Epithelial cell of esophagus (primary cell): ENCODE measurements around the gene RAB4B.

Experiments
- DNase-seq: peaks from one replicate; pipeline ENCODE4 v3.0.0; 2010; ENCODE audit warnings: low read depth
- H3K4me3 ChIP-seq: 2 replicates; pipeline ENCODE4 v1.5.1; 2011; ENCODE audit warnings: mild to moderate bottlenecking, low read length, control low read depth
- CTCF ChIP-seq: IDR thresholded peaks from 2 replicates; pipeline ENCODE4 v1.5.1; 2011; ENCODE audit warnings: low read depth, mild to moderate bottlenecking, low read length, control low read depth, inconsistent platforms; ENCODE audit not compliant: insufficient read depth; ENCODE audit errors: missing control alignments

RAB4B gene

GRCh38 chr19:40775632-40776022 lies 2.4 kb upstream of the RAB4B start:
- no peak for TF ChIP-seq CTCF
- no peak overlapping the region for H3K4me3 ChIP-seq

DNA sequence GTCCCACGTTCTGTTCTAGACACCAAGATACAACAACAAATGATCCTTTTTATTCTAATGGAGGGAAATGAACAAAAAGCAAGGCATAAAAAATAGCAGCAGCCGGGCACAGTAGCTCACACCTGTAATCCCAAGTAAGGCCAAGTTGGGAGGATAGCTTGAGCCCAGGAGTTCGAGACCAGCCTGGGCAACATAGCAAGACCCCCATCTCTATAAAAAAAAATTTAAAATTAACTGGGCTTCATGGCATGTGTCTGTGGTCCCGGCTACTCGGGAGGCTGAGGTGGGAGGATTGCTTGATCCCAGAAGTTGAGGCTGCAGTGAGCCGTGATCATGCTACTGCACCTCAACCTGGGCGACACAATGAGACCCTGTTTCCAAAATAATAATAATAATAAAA lies 1.7 kb upstream of the RAB4B start:
- DNase-seq = no peak
- H3K4me3 ChIP-seq = no peak overlapping the region
- TF ChIP-seq CTCF = no peak

More at GRCh38 chr19:40775632-40776022, 2.4 kb upstream of the RAB4B start:
- DNase-seq = no peak

- H3K4me3 ChIP-seq = peak overlapping the region; percentile 74
- no peak for TF ChIP-seq CTCF
- DNase-seq = peak; percentile 90
Measured at GRCh38 chr19:40776932-40777644, 959 bp upstream of the RAB4B start.

GRCh38 chr19:40777645-40777936 lies 456 bp upstream of the RAB4B start:
- H3K4me3 ChIP-seq = peak overlapping the region; percentile 74
- no peak for TF ChIP-seq CTCF
- DNase-seq = no peak

DNA sequence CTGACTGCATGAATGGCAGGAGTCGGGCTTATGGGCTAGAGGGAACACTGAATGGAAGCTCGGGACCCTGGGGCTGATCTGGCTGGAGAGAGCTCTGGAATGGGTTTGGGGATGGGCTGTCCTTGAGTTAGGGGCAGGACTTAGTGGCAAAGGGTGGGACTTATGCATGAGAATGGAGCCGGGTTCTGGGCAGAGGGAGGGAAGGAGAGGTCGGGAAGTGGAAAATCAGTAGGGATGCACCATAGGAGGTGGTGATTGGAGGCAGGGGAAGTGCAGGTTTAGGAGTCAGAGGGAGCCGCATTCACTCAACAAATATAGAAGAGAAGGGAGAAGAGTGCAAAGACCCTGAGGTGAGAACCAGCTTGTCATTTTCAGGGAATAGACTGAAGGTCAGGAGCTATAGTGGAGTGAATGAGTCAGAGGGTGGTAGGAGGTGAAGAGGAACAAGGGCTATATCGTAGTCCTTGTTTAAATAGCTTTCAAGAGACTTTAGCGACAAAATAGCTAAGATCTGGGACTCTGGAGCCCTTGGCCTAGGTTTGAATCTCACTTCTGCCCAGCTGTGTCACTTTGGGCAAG lies 748 bp downstream of the RAB4B start:
- no peak for DNase-seq
- H3K4me3 ChIP-seq = peak overlapping the region; percentile 74
- TF ChIP-seq CTCF = no peak

DNA sequence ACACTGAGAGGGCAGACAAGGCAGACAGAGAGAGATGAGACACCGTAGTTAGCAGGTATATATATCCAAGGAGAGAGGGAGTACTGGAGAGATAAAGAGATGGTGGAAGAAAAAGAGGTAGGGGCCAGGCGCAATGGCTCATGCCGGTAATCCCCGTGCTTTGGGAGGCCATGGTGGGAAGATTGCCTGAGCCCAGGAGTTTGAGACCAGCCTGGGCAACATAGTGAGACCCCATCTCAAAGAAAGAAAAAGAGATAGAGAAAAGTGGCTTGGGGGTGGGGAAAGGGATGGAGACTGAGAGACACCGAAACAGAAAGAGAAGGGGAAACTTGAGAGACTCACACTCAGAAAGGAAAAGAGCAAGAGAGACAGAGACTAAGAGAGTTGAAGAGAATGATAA lies 2.5 kb downstream of the RAB4B start:
- no peak overlapping the region for H3K4me3 ChIP-seq
- no peak for TF ChIP-seq CTCF
- no peak for DNase-seq

DNA sequence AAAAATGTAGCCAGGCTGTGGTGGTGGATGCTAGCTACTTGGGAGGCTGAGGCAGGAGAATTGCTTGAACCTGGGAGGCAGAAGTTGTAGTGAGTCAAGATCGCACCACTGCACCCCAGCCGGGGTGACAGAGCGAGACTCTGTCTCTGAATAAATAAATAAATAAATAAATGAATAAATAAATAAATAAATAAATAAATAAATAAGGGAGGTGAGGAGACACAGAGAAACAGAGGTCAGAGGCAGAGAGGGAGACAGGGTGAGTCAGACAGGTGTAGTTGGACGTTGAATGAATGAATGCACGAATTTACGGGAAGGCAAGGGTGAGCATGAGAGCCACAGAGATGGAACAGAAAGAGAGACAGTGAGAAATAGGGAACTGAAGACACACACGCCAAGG lies 3.1 kb downstream of the RAB4B start:
- no peak for TF ChIP-seq CTCF
- no peak overlapping the region for H3K4me3 ChIP-seq

More for the DNA sequence above, 3.1 kb downstream of the RAB4B start:
- no peak for DNase-seq
